Right atrium auricular region (tissue), 2 donors: ENCODE data around the gene NTN3. TPM values are rescaled to one million over a fixed set of nuclear protein-coding genes. Genes with fewer than 3 reads are reported as not detected.

Experiments
- DNase-seq: peaks from one replicate; pipeline ENCODE4 v3.0.0-alpha.2; 2019; ENCODE audit warnings: low spot score
- H3K27ac ChIP-seq, 2 donors: fragments of 200-600 bp; sonication (generic); 1 replicate in 1 of 2; 2 replicates in 1 of 2; pipeline ENCODE4 v1.5.1; 2016 to 2019
- H3K27me3 ChIP-seq, 2 donors: fragments of 200-600 bp; sonication (generic); one replicate each; pipeline versions ENCODE4 v1.5.1 to v1.6.0; 2017 to 2019
- H3K36me3 ChIP-seq: fragments of 200-600 bp; sonication (generic); one replicate; pipeline ENCODE4 v1.5.1; 2016
- H3K4me1 ChIP-seq, 2 donors: fragments of 200-600 bp; sonication (generic); one replicate each; pipeline versions ENCODE4 v1.5.1 to v1.6.0; 2017 to 2019
- H3K4me3 ChIP-seq, 2 donors: fragments of 200-600 bp; sonication (generic); 1 replicate in 1 of 2; 2 replicates in 1 of 2; pipeline ENCODE4 v1.5.1; 2017 to 2019; ENCODE audit warnings: mild to moderate bottlenecking in 1 of 2, moderate library complexity in 1 of 2
- H3K9me3 ChIP-seq, 2 donors: fragments of 200-600 bp; sonication (generic); one replicate each; pipeline ENCODE4 v1.5.1; 2019
- total RNA-seq, 2 donors: library from RNA; depleted of rRNA; stranded (reverse); fragments of >200 nt; gene quantifications; one replicate each; pipeline ENCODE4 v1.1.0, GENCODE V29; 2016
- TF ChIP-seq, protein P1 (sequence below), 2 donors: fragments of 200-600 bp; sonication (generic); IDR thresholded peaks; one replicate each; pipeline ENCODE4 v1.5.1; 2019; ENCODE audit warnings: antibody characterized with exemption in 2 of 2

NTN3 gene
- total RNA-seq, 2 donors from 2014 or later: 0.22 to 0.51 TPM

DNA sequence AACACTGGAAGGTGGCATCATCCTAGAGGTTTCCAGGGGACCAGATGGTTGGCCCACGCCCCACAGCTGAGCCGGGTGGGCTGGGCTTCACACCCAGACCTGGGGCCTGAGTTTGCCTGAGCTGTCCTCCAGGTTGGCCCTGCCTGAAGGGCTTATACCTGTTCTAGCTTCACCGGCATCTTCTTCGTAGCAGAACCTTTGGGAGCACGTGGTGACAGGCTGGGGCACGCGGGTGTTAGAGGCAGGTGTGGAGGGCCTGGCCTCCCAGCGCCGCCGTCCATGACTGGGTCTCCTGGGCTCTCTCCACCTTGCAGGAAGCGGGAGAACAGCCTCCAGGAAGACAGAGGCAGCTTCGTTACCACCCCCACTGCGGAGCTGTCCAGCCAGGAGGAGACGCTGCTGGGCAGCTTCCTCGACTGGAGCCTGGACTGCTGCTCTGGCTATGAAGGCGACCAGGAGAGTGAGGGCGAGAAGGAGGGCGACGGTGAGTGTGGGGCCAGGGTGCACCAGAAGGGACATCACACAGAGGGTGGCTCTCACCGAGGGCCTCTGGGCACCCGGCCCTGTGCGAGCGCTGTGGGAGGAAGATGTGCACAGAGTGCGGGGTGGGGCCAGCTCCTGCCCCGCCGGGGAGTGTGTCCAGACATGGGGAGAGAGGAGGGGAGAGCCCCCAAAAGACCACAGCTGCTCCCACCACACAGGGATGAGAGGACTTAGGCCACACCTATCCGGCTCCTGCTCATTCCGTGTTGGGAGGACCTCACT, 15.8 kb upstream of the NTN3 start:
- Histone ChIP-seq H3K27ac (no peak overlapping the region), H3K4me3 (no peak overlapping the region), H3K9me3 (no peaks in the 10 kb centered on the region), H3K36me3 (no peaks in the 10 kb centered on the region), H3K4me1 (peaks cover 0 to 12% of the 10 kb centered on the region in 2 donors), H3K27me3 (no peaks in the 10 kb centered on the region)
- no peak for DNase-seq
- TF ChIP-seq, protein P1, sequence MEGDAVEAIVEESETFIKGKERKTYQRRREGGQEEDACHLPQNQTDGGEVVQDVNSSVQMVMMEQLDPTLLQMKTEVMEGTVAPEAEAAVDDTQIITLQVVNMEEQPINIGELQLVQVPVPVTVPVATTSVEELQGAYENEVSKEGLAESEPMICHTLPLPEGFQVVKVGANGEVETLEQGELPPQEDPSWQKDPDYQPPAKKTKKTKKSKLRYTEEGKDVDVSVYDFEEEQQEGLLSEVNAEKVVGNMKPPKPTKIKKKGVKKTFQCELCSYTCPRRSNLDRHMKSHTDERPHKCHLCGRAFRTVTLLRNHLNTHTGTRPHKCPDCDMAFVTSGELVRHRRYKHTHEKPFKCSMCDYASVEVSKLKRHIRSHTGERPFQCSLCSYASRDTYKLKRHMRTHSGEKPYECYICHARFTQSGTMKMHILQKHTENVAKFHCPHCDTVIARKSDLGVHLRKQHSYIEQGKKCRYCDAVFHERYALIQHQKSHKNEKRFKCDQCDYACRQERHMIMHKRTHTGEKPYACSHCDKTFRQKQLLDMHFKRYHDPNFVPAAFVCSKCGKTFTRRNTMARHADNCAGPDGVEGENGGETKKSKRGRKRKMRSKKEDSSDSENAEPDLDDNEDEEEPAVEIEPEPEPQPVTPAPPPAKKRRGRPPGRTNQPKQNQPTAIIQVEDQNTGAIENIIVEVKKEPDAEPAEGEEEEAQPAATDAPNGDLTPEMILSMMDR (IDR thresholded peaks at IDR 0.05): no peak

DNA sequence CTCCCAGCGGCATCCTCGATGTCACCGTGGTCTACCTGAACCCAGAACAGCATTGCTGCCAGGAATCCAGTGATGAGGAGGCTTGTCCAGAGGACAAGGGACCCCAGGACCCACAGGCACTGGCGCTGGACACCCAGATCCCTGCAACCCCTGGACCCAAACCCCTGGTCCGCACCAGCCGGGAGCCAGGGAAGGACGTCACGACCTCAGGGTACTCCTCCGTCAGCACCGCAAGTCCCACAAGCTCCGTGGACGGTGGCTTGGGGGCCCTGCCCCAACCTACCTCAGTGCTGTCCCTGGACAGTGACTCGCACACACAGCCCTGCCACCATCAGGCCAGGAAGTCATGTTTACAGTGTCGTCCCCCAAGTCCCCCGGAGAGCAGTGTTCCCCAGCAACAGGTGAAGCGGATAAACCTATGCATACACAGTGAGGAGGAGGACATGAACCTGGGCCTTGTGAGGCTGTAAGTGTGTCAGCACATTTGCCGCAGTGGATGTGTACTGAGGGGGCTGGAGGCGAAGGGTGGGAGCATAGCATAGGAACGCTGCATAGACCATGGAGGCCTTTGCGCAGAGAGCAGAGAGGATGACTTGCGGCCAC, 14.4 kb upstream of the NTN3 start:
- TF ChIP-seq, protein P1 (IDR thresholded peaks at IDR 0.05): no peak
- Histone ChIP-seq H3K9me3 (no peaks in the 10 kb centered on the region), H3K36me3 (no peaks in the 10 kb centered on the region), H3K27ac (no peak overlapping the region), H3K4me3 (no peak overlapping the region), H3K27me3 (no peaks in the 10 kb centered on the region), H3K4me1 (peaks cover 0 to 19% of the 10 kb centered on the region in 2 donors)
- no peak for DNase-seq

DNA sequence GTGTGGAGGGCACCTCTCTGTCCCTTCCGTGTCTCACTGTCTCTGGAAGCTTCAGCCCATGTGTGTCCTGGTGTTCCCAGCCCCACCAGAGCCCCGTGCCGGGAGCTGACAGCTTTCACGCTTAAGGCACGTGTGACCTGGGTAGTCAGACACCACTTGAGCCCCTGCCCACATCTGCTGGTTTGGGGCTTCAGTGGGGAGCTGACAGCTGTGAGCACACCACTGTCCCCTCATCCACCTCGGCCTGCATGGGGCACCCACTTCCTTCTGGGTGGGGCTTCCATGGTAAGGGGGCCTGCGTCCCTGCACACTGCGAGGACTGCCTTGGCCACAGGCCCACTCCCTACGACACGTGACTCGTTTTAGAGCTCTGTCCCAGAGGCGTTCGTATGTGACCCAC, 13.8 kb upstream of the NTN3 start:
- no peak overlapping the region for H3K4me3 ChIP-seq
- no peak for DNase-seq
- no peak overlapping the region for H3K27ac ChIP-seq
- TF ChIP-seq, protein P1 (IDR thresholded peaks at IDR 0.05): no peak
- H3K27me3 ChIP-seq: no peaks in the 10 kb centered on the region
- no peaks in the 10 kb centered on the region for H3K36me3 ChIP-seq
- H3K4me1 ChIP-seq: peaks cover 0 to 19% of the 10 kb centered on the region in 2 donors
- no peaks in the 10 kb centered on the region for H3K9me3 ChIP-seq

DNA sequence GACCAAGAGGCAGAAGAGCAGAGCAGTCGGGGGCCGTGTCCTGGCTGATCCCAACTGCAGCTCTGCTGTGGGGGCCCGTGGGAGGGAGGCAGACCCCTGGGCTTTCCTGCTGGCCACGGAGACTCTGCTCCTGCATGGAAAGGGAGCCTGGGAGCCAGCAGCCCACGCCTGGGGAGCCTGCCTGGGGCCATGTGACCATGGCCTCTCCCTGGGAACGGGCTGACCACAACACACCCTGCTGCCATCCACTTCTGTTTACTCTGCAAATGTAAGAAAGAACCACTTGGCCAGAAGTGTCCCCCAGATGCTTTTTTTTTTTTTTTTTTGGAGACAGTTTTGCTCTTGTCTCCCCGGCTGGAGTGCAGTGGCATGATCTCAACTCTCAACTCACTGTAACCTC, 13.2 kb upstream of the NTN3 start:
- TF ChIP-seq, protein P1 (IDR thresholded peaks at IDR 0.05): no peak
- no peaks in the 10 kb centered on the region for H3K9me3 ChIP-seq
- no peak for DNase-seq
- no peaks in the 10 kb centered on the region for H3K27me3 ChIP-seq
- H3K27ac ChIP-seq: no peak overlapping the region
- no peak overlapping the region for H3K4me3 ChIP-seq
- peaks cover 0 to 19% of the 10 kb centered on the region in 2 donors for H3K4me1 ChIP-seq
- no peaks in the 10 kb centered on the region for H3K36me3 ChIP-seq

DNA sequence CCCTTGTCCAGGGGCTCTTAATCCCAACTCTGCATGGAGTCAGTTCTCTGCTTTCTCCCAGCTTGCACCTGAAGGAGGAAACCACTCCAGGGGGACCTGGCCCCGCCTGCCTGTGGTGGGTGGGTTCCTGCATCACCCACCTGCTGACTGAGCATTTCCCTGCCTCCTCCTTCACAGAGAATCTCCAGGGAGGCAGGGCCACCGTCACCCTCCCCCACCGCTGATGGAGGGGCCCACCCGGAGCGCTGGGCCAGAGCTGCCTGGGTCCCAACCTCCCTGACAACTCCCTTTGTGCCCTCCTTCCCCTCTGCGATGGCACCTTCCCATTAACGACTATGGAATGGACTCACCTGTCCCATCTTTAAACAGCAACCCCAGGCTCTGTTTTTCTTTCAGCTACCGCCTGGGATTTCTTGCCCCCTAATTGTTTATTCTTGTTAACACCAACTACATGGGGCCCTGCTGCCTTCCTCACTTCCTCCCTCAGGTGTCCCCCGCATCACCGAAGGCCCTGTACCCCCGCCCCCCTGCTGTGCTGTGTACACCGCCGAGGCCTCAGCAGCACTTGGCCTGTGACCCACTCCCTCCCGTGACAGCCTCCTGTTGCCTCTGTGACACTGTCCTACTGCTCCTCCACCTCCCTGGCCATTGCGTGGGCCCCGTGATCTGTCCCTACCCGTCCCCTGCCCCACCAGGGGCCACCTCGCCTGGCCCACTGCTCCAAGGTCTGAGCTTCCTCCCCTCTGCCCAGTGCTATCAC, 12.0 kb upstream of the NTN3 start:
- DNase-seq: no peak
- H3K4me3 ChIP-seq: peak overlapping the region; percentile 43 to 60
- TF ChIP-seq, protein P1 (IDR thresholded peaks at IDR 0.05): no peak
- H3K9me3 ChIP-seq: no peaks in the 10 kb centered on the region
- peak overlapping the region; percentile 37 to 65 for H3K27ac ChIP-seq
- H3K4me1 ChIP-seq: peaks cover 0 to 19% of the 10 kb centered on the region in 2 donors
- no peaks in the 10 kb centered on the region for H3K36me3 ChIP-seq
- no peaks in the 10 kb centered on the region for H3K27me3 ChIP-seq
